ENCODE data around the gene KCNG2. TPM values are rescaled to one million over a fixed set of nuclear protein-coding genes. Genes with fewer than 3 reads are reported as not detected.

The KCNG2 gene
- total and polyA plus RNA-seq, 2 of the 13 experiments (the other 11 are each of a cell fraction or from before 2014, with no cell fraction given) = not detected

GRCh38 chr18:79853303-79853992 lies 55.7 kb downstream of the KCNG2 start (continued):
- TF ChIP-seq ATF7 (IDR thresholded peaks at IDR 0.05) (no peak), ATF7 (CRISPR knock-in tag; IDR thresholded peaks at IDR 0.05) (no peak), ZNF720 (CRISPR knock-in tag; IDR thresholded peaks at IDR 0.05) (no peak), HNRNPL (IDR thresholded peaks at IDR 0.05; ENCODE audit: low read depth, low read length) (0 out of 2 replicates have a peak, but pooled peaks have one; percentile 48), ZBTB42 (CRISPR knock-in tag; IDR thresholded peaks at IDR 0.05) (no peak), SPEN (CRISPR knock-in tag; IDR thresholded peaks at IDR 0.05; ENCODE audit: low read depth) (peak; percentile 34; the same call in 1 of the 2 replicates), TEF (CRISPR knock-in tag; IDR thresholded peaks at IDR 0.05) (no peak), ATM (IDR thresholded peaks at IDR 0.05; ENCODE audit: borderline replicate concordance) (no peak), CEBPB (IDR thresholded peaks at IDR 0.05; ENCODE audit: borderline replicate concordance, low read depth, low read length) (no peak), PHB2 (IDR thresholded peaks at IDR 0.05; ENCODE audit: partially characterized antibody) (no peak), PAF1 (CRISPR knock-in tag; IDR thresholded peaks at IDR 0.05) (no peak), ZNF296 (CRISPR knock-in tag; conservative IDR thresholded peaks at IDR 0.05) (0 out of 2 replicates have a peak, but pooled peaks have one; percentile 15), ETV5 (CRISPR knock-in tag; IDR thresholded peaks at IDR 0.05; ENCODE audit: borderline replicate concordance) (0 out of 2 replicates have a peak, but pooled peaks have one; percentile 24), PRMT3 (CRISPR knock-in tag; IDR thresholded peaks at IDR 0.05; ENCODE audit: borderline replicate concordance, low read depth) (no peak), ZNF263 (CRISPR knock-in tag; IDR thresholded peaks at IDR 0.05) (0 out of 2 replicates have a peak, but pooled peaks have one; percentile 1), MTERF4 (CRISPR knock-in tag; IDR thresholded peaks at IDR 0.05) (no peak), ZFY (CRISPR knock-in tag; IDR thresholded peaks at IDR 0.05) (peak; percentile 31; the same call in 1 of the 2 replicates), ERF (CRISPR knock-in tag; IDR thresholded peaks at IDR 0.05) (no peak), TMF1 (CRISPR knock-in tag; IDR thresholded peaks at IDR 0.05; ENCODE audit: low read depth) (no peak), BCL6 (CRISPR knock-in tag; IDR thresholded peaks at IDR 0.05) (no peak)
- TF ChIP-seq, protein P1, sequence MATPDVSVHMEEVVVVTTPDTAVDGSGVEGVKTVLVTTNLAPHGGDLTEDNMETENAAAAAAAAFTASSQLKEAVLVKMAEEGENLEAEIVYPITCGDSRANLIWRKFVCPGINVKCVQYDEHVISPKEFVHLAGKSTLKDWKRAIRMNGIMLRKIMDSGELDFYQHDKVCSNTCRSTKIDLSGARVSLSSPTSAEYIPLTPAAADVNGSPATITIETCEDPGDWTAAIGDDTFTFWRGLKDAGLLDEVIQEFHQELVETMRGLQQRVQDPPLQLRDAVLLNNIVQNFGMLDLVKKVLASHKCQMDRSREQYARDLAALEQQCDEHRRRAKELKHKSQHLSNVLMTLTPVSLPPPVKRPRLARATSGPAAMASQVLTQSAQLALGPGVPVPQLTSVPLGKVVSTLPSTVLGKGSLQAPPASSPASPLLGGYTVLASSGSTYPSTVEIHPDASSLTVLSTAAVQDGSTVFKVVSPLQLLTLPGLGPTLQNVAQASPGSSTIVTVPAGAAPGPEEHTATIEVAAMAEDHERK (CRISPR knock-in tag; IDR thresholded peaks at IDR 0.05; ENCODE audit: low read depth) = no peak
- TF ChIP-seq, protein P2, sequence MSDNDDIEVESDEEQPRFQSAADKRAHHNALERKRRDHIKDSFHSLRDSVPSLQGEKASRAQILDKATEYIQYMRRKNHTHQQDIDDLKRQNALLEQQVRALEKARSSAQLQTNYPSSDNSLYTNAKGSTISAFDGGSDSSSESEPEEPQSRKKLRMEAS (IDR thresholded peaks at IDR 0.05) = no peak; the same call in 1 of the 2 replicates

All from HepG2 (cell line).